HG03066 (cell line): Measurements from ENCODE around the gene UBALD1.

ENCODE experiments used
- ATAC-seq: cut with Tn5 transposase; IDR thresholded peaks from one replicate; pipeline ENCODE4 v1.9.1; 2021; ENCODE audit warnings: low read depth; ENCODE audit not compliant: unreplicated experiment

Gene UBALD1

DNA sequence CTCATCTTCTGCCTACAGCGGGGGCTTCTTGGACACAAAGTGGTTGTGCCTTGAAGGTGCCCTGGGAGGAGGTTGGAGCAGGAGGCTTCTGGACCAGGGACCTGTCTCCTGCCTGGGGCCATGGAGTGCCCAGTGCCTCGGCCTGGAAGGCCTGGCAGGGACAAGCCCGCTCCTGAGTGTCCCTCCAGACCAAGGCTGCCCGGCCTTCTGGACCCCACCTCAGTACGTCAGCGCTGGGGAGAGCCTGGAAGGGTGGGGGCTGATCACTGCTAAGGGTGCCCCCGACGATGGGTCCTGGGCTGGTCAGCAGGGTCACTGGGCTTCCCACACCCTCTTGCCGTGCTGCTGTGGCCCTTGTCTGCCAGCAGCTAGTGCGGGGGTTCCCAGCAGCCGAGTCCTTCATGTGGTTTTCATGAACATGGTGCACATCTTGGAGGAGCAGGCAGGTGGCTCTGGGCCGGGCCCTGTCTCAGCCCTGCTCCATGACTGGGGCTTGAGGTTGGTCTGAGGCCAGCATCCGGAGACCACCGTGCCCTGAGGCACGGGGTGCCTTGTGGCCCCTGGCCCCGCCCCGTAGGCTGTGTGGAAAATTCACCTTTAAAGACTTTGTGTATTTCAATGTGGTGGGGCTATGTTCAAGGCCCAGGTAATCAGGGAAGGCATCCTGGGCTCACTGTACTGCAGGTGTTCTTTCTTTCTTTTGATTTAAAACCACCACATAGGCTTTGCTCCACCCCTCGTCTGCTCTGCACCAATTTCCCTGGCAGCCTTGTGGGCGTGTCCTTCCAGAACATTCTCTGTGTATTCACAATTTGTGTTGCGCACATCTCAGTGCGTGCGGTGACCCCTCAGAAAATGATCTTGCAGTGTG, 32.3 kb upstream of the UBALD1 start:
- ATAC-seq, result no peak

DNA sequence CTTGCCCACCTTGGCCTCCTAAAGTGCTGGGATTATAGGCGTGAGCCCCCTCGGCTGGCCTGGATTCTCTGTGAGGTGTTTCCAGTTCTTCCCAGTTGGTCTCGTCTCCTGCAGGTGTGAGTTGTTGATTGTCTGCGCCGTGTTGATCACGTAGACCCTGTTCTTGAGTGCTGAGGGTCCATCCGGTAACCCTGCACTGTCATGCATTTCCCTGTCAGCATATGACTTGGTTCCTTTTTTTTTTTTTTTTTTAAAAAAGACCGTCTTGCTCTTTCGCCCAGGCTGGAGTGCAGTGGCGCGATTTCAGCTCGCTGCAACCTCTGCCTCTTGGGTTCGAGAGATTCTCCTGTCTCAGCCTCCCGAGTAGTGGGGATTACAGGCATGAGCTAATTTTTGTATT, 27.2 kb upstream of the UBALD1 start:
- no peak for ATAC-seq

DNA sequence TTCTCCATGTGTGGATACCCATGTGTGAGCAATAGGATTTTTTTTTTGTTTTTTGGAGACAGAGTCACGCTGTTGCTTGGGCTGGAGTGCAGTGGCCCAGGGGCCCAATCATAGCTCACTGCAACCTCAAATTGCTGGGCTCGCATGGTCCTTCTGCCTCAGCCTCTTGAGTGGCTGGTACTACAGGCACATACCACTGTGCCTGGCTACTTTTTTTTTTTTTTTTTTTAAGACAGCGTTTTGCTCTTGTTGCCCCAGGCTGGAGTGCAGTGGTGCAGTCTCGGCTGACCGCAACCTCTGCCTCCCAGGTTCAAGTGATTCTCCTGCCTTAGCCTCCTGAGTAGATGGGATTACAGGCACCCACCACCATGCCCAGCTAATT, 26.6 kb upstream of the UBALD1 start:
- ATAC-seq, result no peak

DNA sequence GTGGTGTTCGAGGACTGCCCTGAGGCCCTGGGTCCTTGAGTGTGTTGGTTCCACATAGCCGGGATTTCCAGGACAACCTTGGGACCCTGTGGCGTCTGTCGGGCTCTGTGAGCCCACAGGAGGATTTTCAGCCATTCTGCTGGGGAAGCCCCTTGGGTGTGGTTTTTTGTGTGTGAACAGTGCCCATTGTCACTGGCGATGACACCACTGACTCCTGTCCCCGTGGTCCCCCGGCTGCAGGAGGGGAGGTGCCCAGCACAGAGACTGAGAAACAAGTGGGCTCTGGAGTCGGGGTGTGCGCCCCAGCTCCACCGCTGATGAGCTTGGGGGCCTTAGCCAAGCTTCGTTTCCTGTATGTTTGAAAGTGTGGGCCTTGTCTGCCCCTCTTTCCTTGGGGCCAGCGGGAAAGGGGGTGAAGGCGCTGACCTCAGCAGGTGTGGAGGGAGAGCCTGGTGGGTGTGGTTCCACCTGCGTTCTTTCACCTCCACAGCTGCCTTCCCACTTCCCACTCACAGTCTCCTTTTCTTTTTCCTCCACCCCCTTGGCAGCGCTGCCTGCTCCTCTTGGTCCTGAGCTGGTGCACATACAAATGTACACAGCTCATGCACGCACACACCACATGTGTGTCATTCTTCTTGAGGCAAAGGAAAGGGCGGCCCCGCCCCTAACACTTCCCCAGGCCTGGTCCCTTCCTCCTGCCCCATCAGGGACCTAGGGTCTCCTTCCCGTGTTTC, 26.1 kb upstream of the UBALD1 start:
- ATAC-seq, result no peak

DNA sequence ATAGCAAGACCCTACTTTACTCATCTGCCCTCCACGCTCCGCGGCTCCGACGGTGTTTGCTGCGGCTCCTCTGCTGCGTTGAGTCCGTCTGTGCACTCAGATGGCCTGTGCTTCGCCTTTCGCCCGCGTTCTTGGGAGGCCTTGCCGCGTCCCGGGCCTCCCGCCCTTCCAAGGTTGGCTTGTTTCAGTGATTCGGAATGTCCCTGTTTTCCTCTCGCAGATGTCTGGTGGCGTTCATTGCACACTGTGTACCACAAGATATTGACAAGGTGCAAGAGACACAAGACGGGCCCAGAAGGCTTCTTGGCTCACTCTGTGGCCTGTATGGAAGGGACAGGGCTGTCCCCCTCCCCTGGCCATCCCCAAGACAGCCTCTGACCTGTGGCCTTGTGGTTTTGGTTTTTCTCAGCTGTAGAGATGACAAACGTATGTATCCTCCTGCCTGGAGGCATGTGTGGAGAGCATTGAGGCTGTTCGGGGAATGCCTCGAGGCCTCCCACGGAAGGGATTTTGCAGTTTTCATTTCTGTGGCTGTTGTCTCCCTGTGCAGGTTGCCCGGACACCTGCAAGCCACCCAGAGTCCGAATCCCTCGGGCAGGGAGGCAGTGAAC, 25.3 kb upstream of the UBALD1 start:
- no peak for ATAC-seq

DNA sequence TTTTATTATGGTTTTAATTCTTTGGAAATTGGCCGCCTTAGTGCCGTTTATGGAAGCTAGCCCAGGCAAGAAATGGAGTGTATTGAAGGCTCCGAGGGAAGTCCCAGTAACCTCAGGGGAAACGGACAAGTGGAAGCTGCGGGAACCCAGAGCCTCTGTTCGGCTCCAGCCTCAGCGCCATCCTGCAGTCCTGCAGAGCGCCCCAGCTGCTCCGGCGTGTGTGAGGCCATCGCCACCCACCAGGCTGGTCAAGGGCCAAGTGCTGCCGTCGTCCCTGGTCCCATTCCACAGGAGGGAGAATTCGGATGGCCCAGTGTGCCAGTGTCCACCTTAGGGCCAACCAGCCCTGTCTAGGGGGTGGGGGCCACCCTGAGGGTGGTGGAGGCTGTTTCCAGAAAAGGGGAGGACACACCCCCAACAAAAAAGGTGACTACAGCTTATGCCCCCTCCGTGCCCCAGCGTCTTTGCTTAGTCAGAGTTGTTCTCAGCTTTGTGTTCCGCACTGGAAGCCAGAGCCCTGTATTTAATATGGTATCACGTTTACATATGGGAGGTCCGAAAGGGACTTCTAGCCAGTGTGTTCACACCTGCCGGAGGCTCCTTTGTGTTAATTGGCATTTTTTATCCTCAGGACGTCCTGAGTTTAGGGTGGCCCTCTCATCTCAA, 22.9 kb upstream of the UBALD1 start:
- no peak for ATAC-seq

DNA sequence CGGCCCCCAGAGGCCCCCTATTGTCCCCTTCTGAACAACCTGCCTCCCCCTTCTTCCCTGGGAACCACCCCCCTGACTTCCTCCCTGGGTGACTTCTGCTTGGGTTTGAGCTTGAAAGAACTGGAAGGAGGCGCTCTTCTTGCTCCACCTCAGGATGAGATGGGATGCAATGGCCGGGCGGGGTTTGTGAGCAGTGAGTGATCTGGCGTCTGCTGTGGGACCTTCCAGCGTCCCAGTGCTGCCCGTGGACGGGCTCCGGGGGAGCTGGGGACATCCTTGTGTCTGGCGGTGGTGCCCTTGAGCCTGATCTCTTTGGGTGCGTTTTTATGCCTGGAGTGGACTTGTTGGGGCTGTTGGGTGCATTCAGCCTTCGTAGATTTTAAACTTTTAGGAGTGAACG, 21.5 kb upstream of the UBALD1 start:
- no peak for ATAC-seq

DNA sequence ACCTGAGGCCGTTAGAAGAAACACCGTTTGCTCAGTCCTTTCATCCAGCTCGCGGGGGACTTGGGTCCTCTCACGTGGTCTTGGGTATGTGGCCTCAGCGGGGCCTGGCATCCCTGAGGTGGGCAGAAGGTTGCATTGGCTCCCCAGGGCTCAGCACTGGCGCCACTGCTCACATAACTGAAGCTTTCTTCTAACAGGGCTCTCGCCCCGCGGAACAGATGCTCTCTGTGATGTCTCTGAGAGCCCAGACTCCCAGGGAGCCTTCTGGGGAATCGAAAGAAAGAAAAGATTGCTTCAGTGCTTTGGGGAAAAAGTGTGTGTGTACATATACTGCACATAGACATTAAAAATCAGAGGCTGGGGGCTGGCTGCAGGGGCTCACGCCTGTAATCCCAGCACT, 20.1 kb upstream of the UBALD1 start:
- ATAC-seq, result no peak

DNA sequence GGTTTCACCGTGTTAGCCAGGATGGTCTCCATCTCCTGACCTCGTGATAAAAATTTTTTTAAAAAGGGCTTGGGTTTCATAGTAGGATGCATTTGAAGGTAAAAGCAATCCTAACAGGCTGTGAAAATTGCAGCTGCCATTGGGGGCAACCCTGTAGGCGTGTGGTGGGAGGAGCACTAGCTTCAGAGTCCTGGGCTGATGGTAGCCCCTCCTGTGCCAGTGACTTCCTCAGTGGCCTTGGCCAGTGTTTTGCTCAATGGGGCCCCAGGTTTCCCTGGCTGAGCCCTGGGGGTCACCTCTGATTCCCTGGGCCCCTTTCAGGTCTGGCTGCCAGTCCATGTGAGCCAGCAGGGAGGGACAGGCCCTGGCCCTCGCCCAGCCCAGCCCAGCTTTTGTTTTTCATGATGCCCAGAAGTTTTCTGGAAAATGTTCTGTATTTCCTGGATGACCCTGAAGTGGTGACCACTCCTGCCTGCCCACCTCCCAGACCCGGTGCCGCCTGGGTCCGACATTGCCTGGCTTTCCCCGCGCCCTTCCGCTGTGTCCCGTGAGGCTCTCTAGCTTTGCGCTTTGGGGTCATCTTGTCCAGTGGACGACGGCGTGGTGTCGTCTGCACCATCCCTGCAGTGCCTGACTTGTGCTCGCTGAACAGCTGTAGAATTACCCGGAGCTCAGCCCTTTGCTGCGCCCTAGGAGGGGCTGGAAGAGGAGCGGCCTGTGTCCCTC, 19.4 kb upstream of the UBALD1 start:
- ATAC-seq, result no peak

DNA sequence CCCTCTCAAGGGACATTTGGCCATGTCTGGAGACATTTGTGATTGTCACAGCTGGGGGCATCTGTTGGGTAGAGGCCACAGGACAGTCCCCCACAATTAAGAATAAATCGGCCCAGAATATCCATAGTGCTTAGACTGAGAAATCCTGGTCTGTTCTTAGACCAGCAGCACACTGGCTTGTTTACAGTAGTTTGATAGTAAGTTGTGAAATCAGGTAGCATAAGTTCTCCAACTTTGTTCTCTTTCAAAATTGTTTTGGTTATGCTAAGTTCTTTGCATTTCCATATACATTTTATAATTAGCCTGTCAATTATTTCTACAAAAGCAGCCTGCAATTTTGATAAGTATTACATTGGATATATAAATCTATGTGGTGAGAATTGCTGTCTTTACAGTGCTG, 16.8 kb upstream of the UBALD1 start:
- ATAC-seq, result no peak

DNA sequence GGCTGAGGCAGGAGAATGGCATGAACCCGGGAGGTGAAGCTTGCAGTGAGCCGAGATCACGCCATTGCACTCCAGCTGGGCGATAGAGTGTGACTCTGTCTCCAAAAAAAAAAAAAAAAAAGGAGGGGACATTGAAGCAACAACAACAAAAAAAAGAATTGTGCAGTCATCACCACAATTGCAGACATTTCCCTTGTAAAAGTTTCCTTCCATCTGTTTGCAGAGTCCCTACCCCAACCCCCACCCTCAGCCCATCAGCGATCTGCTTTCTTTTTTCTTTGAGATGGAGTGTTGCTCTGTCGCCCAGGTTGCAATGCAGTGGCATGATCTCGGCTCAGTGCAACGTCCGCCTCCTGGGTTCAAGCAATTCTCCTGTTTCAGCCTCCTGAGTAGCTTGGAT, 13.6 kb upstream of the UBALD1 start:
- ATAC-seq, result no peak

DNA sequence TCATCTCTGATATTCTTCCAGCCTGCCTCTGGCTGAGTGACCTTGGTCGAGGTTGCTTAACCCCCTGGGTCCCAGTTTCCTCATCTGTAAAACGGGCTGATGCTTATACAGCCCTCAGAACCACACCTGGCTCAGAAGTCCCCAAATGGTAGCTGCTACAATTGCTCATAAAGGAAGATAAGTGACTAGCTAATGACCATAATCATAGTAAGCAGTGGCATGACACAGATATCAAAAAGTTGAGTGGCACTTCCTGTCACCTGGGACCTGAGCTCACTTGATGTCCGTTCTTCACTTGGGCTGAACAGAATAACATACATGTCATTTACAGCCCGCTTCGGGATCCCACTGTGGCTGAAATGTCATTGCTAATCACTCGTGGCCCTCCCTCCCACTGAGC, 11.7 kb upstream of the UBALD1 start:
- ATAC-seq, result no peak

DNA sequence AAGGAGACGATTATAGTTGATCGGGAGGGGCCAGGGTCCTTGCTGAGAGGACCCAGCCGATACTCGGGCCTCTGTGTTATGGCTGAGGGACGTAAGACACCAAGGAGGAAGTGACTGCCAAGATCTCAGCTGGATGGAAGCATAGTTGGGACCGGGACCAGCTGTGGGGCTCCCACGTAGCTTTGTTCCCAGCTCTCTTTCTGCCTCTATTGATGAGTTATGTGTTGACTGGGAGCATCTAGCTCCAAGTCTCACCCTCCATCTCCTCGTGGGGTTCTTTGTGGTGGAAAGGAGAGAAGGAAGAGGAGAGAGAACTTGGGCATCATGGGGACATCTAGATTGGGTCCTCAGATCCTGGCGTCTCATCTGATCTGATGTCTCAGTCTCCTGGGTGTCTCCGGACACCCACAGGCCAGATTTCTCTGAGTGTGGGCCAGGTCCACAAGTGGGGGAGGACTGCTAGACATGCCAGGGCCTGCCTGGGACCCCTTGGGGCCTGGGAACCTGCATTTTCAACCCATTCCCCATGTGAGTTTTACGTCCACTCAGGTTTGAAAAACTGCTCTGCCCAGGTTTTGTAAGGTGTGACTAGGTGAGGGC, 11.0 kb upstream of the UBALD1 start:
- ATAC-seq, result peak; percentile 1

DNA sequence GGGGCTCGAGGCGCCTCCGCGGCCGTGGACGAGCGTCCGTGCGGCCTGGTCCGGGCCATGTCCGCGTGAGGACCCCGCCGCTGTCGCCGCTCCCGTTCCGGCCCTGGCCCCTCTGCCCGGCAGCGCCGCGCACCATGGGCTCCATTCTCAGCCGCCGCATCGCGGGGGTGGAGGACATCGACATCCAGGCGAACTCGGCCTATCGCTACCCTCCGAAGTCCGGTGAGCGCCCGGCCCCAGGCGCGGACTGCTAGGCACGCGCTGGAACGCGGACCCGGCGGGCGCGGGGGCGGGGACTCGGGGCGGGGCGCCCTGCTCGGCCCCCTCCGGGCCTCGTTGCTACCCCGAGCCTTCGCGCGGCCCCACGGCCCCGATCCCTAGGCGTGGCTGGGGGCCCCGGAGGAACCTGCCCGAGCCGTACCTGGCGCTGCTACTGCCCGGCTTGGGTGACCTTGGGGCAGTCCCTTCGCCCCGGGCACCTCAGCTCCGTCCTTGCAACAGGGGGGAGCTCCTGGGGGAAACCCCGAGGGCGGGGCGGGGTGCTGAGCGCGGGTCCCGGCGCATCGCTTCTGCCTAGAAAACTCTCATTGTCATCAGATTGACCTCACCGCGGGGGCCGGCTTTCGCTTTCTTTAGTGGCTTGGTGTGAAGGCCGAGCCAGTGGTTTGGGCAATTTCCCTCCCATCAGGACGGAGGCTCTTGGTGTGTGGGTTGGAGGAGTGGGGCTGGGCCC, 10.3 kb upstream of the UBALD1 start:
- peak; percentile 54 for ATAC-seq

DNA sequence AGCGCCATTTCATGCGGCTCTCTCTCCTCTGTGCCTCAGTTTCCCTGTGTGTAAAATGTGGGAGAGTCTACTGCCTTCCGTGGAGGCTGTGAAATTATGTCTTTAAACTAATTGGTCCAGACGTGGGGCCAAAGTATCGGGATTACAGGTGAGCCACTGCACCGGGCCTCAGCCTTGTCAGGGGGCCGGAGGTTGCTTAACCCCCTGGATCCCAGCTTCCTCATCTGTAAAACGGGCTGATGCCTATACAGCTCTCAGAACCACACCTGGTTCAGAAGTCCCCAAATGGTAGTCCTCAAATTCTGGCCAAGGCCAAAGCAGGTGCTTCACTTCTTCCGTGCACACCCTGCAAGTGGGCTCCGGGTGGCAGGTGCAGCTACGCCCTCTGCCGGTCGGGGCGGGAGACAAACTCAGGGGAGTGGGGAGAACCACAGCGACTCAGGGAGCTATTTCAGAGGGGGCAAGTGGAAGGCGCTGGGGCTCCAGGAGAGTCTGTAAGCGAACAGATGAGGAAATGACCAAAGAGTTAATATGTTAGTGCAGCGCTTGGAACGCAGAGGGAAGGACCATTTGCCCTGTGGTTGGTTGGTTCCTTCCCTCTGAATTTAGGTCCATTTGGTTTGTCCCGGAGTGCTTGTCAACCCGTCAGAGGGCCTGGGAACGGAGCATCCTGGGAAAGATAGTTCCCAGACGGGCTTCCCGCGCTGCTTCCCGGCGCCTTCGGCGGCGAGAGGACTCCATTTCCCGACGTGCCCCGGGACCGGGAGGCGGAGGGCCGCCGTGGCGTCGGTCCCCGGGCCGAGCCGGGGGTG, 9.5 kb upstream of the UBALD1 start, which contains the start of gene MGRN1:
TSS of gene MGRN1 (plus strand) at position 812 of the 812 bp plus-strand sequence. CDS start 135 bp downstream, outside the sequence.
- peak; percentile 69 for ATAC-seq

DNA sequence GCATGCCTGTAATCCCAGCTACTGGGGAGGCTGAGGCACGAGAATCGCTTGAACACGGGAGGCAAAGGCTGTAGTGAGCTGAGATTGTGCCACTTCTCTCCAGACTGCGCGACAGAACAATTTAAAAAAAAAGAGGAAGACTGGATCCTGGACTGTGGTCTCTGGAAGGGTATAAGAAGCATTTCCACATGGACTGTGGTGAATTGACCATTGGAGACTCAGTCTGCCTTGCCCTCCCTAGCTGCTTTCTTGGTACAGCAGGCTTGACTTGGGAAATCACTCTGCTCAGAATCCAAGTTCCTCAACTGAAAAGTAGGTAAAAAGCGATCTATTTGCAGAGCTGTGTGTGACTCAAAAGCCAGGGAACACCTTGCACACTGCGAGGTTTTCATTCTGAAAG, 8.9 kb upstream of the UBALD1 start:
- ATAC-seq, result no peak

DNA sequence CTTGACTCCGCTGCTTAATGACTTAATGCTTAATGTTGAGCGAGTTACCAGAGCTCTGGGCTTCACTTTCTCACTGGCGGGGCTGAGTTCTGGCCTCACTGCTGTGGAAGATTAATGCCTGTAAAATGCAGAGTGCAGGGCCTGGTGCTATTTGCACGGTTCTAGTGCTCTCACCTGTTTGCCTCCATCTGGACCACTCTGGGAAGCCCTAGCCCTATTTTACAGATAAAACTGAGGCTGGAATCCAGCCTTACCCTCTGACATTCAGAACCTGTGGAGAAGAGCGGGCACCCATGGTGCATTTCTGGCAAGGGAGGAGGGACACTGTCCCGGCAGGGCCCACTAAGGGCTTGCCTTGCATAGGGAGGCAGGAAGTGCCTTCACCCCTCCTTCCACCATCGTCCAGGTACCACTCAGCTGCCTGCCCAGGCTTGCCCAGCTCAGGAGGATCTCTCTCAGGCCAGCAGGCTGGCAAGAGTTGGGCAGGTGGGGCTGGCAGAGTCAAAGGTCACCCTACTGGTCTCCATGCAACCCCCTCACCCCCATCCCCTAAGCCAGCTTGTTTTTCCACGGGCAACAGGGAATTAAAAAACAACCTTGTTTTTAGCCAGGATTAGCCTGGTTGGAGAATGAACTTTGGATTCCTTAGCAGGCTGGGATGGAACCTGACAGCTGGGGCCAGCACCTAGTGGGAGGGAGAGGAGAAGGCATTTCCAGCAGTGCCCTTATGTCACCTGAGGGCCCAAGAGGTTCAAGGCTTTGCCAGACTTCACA, 4.1 kb upstream of the UBALD1 start:
- no peak for ATAC-seq

DNA sequence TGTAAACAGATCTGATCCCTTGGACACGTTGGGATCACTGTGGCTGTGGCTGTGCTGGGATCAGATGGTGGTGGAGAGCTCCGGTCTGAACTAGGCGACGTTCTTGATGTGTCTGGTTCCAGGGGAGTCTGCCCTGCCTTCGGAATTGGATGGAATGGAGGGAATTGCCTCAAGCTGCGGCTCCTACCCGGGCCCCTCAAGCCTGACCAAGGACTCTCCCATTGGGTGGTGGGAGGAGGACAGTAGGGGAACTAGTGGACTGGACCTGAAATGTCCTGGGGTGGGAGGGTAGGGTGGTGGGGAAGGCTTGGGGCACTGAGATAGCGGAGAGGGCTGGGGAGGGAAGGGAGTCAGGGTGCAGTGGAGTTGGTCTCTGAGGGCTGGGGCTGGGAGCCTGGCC, 3.2 kb upstream of the UBALD1 start:
- no peak for ATAC-seq
